ENCODE results near the gene MRPL55. TPM values are rescaled to one million over a fixed set of nuclear protein-coding genes. Genes with fewer than 3 reads are reported as not detected.

MRPL55 gene
- total RNA-seq, 3 donors from 2014 or later (not counting 1 experiment from before 2014, with no cell fraction given) = 50.0 to 70.6 (median 64.1) TPM

DNA sequence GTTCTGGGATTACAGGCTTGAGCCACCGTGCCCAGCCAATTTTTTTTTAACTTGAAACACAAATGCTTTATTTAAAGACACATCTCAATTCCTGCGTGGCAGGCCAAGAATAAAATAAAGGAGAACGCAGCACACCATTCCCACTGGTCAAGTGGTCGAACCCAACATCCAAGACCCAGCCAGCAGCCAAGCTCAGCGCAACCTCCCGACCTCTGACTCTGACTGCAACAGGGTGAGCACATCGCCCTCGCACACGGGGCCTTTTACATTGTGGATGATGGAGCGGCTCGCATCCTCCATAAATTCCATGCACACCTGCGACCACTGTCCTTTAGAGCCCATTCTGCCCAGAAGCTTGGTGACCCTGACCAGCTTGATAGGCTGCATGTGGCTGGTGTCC lies 25.5 kb upstream of the MRPL55 start:
- TF ChIP-seq, protein P1, sequence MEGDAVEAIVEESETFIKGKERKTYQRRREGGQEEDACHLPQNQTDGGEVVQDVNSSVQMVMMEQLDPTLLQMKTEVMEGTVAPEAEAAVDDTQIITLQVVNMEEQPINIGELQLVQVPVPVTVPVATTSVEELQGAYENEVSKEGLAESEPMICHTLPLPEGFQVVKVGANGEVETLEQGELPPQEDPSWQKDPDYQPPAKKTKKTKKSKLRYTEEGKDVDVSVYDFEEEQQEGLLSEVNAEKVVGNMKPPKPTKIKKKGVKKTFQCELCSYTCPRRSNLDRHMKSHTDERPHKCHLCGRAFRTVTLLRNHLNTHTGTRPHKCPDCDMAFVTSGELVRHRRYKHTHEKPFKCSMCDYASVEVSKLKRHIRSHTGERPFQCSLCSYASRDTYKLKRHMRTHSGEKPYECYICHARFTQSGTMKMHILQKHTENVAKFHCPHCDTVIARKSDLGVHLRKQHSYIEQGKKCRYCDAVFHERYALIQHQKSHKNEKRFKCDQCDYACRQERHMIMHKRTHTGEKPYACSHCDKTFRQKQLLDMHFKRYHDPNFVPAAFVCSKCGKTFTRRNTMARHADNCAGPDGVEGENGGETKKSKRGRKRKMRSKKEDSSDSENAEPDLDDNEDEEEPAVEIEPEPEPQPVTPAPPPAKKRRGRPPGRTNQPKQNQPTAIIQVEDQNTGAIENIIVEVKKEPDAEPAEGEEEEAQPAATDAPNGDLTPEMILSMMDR (IDR thresholded peaks at IDR 0.05) = no peak
- no peak overlapping the region for H3K4me3 ChIP-seq (ENCODE audit: low read length)
- no peak for ATAC-seq
- no peak overlapping the region for H3K4me3 Mint-ChIP-seq
- H3K27ac ChIP-seq (ENCODE audit: low read length) = no peak overlapping the region
- no peaks in the 10 kb centered on the region for H3K27me3 Mint-ChIP-seq (ENCODE audit: low read depth in 2 of 2)
- peaks cover 22% of the 10 kb centered on the region for H3K4me1 ChIP-seq (ENCODE audit: control insufficient read depth, insufficient read depth, low read length)
- H3K27me3 ChIP-seq (ENCODE audit: control insufficient read depth, insufficient read depth, low read length) = no peaks in the 10 kb centered on the region
- H3K27ac Mint-ChIP-seq = no peak overlapping the region
- 91% methylated on average over 12 of the region's 12 CpGs for whole genome bisulfite sequencing (ENCODE audit: insufficient coverage)
- no peaks in the 10 kb centered on the region for H3K9me3 ChIP-seq (ENCODE audit: control insufficient read depth, insufficient read depth, low read length)
- no peaks in the 10 kb centered on the region for H3K9me3 Mint-ChIP-seq
- peaks cover 0 to 12% of the 10 kb centered on the region in 2 donors for H3K4me1 Mint-ChIP-seq
- no peaks in the 10 kb centered on the region for H3K36me3 Mint-ChIP-seq
- DNase-seq = no peak
- intact Hi-C loops (cut with micrococcal nuclease) = loop anchor here (5.0 kb wide), 2 partner anchors 143 to 368 kb away; no protein-coding TSS in a partner anchor
- no peaks in the 10 kb centered on the region for H3K36me3 ChIP-seq (ENCODE audit: control insufficient read depth, insufficient read depth, low read length)

DNA sequence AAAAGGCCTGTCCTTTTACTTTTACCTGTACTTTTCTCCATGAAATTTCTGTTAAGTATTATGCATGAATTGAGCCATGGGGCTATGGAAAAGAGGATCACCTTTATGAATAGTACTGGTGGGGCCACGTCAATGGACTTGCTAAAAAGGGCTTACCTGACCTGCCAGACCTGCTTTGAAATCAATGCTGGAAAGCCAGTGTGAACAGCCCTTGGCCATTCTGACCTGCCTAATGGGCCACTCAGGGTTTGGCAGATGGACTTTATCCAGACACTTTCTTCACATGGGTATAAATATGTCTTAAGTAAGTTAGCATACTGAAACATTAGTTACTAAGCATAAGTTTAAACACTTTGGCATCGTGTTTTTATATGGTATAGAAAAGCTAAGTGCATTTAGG lies 22.7 kb upstream of the MRPL55 start:
- 95% methylated on average over 2 of the region's 2 CpGs for WGBS (ENCODE audit: insufficient coverage)

DNA sequence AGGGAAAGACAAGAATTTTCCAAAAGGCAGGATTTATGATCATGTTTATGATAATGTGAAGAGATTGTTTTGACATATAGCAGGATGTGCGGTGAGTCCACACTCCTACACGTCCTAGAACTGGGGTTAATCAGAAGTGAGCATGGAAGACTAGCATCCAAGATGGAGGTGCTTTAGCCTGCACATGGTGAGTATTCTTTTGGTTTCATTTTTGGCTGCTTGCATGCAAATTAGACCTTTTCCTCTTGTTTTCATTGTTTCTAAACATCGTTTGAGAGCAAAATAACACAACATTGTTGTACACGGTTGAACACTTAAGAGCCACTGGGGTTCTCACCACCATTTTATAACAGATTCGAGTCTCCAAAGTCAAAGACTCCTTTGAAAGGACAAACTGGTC lies 16.1 kb upstream of the MRPL55 start:
- Histone ChIP-seq H3K27ac (ENCODE audit: low read length) (no peak overlapping the region), H3K9me3 (ENCODE audit: control insufficient read depth, insufficient read depth, low read length) (no peaks in the 10 kb centered on the region), H3K27me3 (ENCODE audit: control insufficient read depth, insufficient read depth, low read length) (no peaks in the 10 kb centered on the region), H3K4me1 (ENCODE audit: control insufficient read depth, insufficient read depth, low read length) (no peaks in the 10 kb centered on the region), H3K36me3 (ENCODE audit: control insufficient read depth, insufficient read depth, low read length) (no peaks in the 10 kb centered on the region), H3K4me3 (ENCODE audit: low read length) (no peak overlapping the region)
- Mint-ChIP-seq H3K4me1 (peaks cover 0 to 6% of the 10 kb centered on the region in 2 donors), H3K4me3 (no peak overlapping the region), H3K27ac (no peak overlapping the region), H3K9me3 (no peaks in the 10 kb centered on the region), H3K27me3 (ENCODE audit: low read depth in 2 of 2) (peaks cover 4 to 31% of the 10 kb centered on the region in 2 donors), H3K36me3 (no peaks in the 10 kb centered on the region)
- TF ChIP-seq, protein P1 (IDR thresholded peaks at IDR 0.05) = no peak
- ATAC-seq (no peak), DNase-seq (no peak)
- 83% methylated on average over 5 of the region's 5 CpGs for WGBS (ENCODE audit: insufficient coverage)
- intact Hi-C loops (cut with micrococcal nuclease) = no loop called here

More for the DNA sequence above, 22.7 kb upstream of the MRPL55 start:
- H3K9me3 Mint-ChIP-seq = no peaks in the 10 kb centered on the region
- Histone ChIP-seq H3K9me3 (ENCODE audit: control insufficient read depth, insufficient read depth, low read length) (no peaks in the 10 kb centered on the region), H3K27ac (ENCODE audit: low read length) (no peak overlapping the region), H3K4me1 (ENCODE audit: control insufficient read depth, insufficient read depth, low read length) (peaks cover 7% of the 10 kb centered on the region), H3K36me3 (ENCODE audit: control insufficient read depth, insufficient read depth, low read length) (no peaks in the 10 kb centered on the region), H3K4me3 (ENCODE audit: low read length) (no peak overlapping the region), H3K27me3 (ENCODE audit: control insufficient read depth, insufficient read depth, low read length) (no peaks in the 10 kb centered on the region)
- no peaks in the 10 kb centered on the region for H3K36me3 Mint-ChIP-seq
- no peak for ATAC-seq
- no peak for DNase-seq
- TF ChIP-seq, protein P1 (IDR thresholded peaks at IDR 0.05) = no peak
- peaks cover 0 to 9% of the 10 kb centered on the region in 2 donors for H3K27me3 Mint-ChIP-seq (ENCODE audit: low read depth in 2 of 2)
- no peak overlapping the region for H3K4me3 Mint-ChIP-seq
- H3K4me1 Mint-ChIP-seq = peaks cover 0 to 5% of the 10 kb centered on the region in 2 donors
- no peak overlapping the region for H3K27ac Mint-ChIP-seq
- intact Hi-C loops (cut with micrococcal nuclease) = loop anchor here (1.0 to 5.0 kb wide), 3 partner anchors 146 to 384 kb away; no protein-coding TSS in a partner anchor

DNA sequence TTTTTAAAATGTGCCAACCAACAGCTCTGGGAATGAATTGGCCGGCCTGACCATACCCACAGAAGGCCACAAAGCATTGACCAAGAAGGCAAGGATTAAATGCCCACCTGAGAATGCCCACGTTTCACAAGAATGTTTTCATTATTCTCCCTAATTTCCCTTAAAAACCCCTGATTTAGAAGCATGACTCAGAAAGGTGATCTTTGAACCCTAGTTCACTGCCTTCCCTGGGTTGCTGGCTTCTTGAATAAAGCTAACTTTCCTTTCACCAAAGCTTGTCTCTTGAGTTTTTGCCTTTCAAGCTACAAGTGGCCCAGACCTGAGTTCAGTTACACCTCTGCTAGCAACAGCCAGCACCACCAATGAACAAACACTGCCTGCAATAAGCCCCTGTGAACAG lies 14.4 kb upstream of the MRPL55 start:
- intact Hi-C loops (cut with micrococcal nuclease) = no loop called here
- ATAC-seq (no peak), DNase-seq (no peak)
- H3K27me3 Mint-ChIP-seq (ENCODE audit: low read depth in 2 of 2) = peaks cover 4 to 31% of the 10 kb centered on the region in 2 donors
- TF ChIP-seq, protein P1 (IDR thresholded peaks at IDR 0.05) = no peak
- no peaks in the 10 kb centered on the region for H3K9me3 ChIP-seq (ENCODE audit: control insufficient read depth, insufficient read depth, low read length)
- 77% methylated on average over 2 of the region's 2 CpGs for WGBS (ENCODE audit: insufficient coverage)
- H3K27ac Mint-ChIP-seq = no peak overlapping the region
- no peaks in the 10 kb centered on the region for H3K27me3 ChIP-seq (ENCODE audit: control insufficient read depth, insufficient read depth, low read length)
- H3K4me3 ChIP-seq (ENCODE audit: low read length) = no peak overlapping the region
- H3K36me3 ChIP-seq (ENCODE audit: control insufficient read depth, insufficient read depth, low read length) = no peaks in the 10 kb centered on the region
- H3K9me3 Mint-ChIP-seq = no peaks in the 10 kb centered on the region
- H3K4me1 Mint-ChIP-seq = peaks cover 0 to 6% of the 10 kb centered on the region in 2 donors
- H3K4me1 ChIP-seq (ENCODE audit: control insufficient read depth, insufficient read depth, low read length) = no peaks in the 10 kb centered on the region
- no peak overlapping the region for H3K27ac ChIP-seq (ENCODE audit: low read length)
- no peak overlapping the region for H3K4me3 Mint-ChIP-seq
- no peaks in the 10 kb centered on the region for H3K36me3 Mint-ChIP-seq

All from natural killer cell (primary cell).